IMR-90 (cell line): ENCODE data around the gene CPED1. TPM values are rescaled to one million over a fixed set of nuclear protein-coding genes. Genes with fewer than 3 reads are reported as not detected.
A peak's percentile ranks its signal among the peaks of the same experiment; 100 is the strongest.

Experiments used
- ATAC-seq: fragments of 200-7000 bp; cut with Tn5 transposase; 2 replicates; pipeline ENCODE4 v1.9.1; 2020; ENCODE audit warnings: low read depth, mild to moderate bottlenecking, moderate library complexity
- BruUV-seq: library from RNA; stranded (reverse); fragments of 400-500 nt; replicated peaks from 2 replicates; lab custom pipeline; 2021; lab: Mats Ljungman, UMichigan
- CTCF ChIA-PET: fragments of 300-600 bp; formaldehyde crosslinking; extraction: SDS; loops from one replicate; lab custom pipeline; 2021; ENCODE audit warnings: antibody characterized with exemption; lab: Yijun Ruan, JAX
- POLR2A ChIA-PET: fragments of 300-600 bp; sonication (Branson Sonifier 250); formaldehyde crosslinking; loops from one replicate; lab custom pipeline; 2022; ENCODE audit warnings: antibody characterized with exemption; ENCODE audit not compliant: unreplicated experiment; lab: Charles Lee
- DNase-seq: peaks from one replicate; pipeline ENCODE4 v3.0.0; 2013
- H2AFZ ChIP-seq: replicated peaks from 2 replicates; pipeline ENCODE3; 2013; ENCODE audit warnings: low read length, mild to moderate bottlenecking; ENCODE audit not compliant: poor library complexity
- H2AK5ac ChIP-seq: 2 replicates; pipeline ENCODE4 v1.6.1; 2013; ENCODE audit warnings: low read depth, low read length, inconsistent platforms
- H2AK9ac ChIP-seq: replicated peaks from 2 replicates; pipeline ENCODE3; 2013; ENCODE audit warnings: mild to moderate bottlenecking, low read depth, low read length, moderate library complexity; ENCODE audit not compliant: poor library complexity
- H2BK120ac ChIP-seq: 2 replicates; pipeline ENCODE4 v1.6.1; 2013; ENCODE audit warnings: low read depth, low read length, inconsistent platforms
- H2BK15ac ChIP-seq: 3 replicates; pipeline ENCODE4 v1.6.1; 2013; ENCODE audit warnings: low read depth, low read length, inconsistent platforms
- H2BK20ac ChIP-seq: 2 replicates; pipeline ENCODE4 v1.6.1; 2013; ENCODE audit warnings: low read depth, mild to moderate bottlenecking, inconsistent platforms, low read length, moderate library complexity
- H2BK5ac ChIP-seq: 2 replicates; pipeline ENCODE4 v1.6.1; 2013; ENCODE audit warnings: mild to moderate bottlenecking, low read depth, low read length, inconsistent platforms; ENCODE audit not compliant: poor library complexity, severe bottlenecking
- H3K14ac ChIP-seq: replicated peaks from 2 replicates; pipeline ENCODE4 v1.6.1; 2013; ENCODE audit warnings: low read depth, low read length, inconsistent platforms
- H3K18ac ChIP-seq: 2 replicates; pipeline ENCODE4 v1.6.1; 2013; ENCODE audit warnings: low read depth, low read length, control low read depth
- H3K23ac ChIP-seq: 2 replicates; pipeline ENCODE4 v1.6.1; 2013; ENCODE audit warnings: low read depth, low read length, inconsistent platforms
- H3K27ac ChIP-seq: 2 replicates; pipeline ENCODE4 v1.5.1; 2013; ENCODE audit warnings: mild to moderate bottlenecking, control low read depth, low read length; ENCODE audit not compliant: insufficient read depth
- H3K27me3 ChIP-seq: 2 replicates; pipeline ENCODE4 v1.6.1; 2013; ENCODE audit warnings: low read length; ENCODE audit not compliant: control insufficient read depth, insufficient read depth
- H3K36me3 ChIP-seq: 2 replicates; pipeline ENCODE4 v1.6.1; 2013; ENCODE audit warnings: low read length, mixed read lengths; ENCODE audit not compliant: control insufficient read depth, insufficient read depth
- H3K4ac ChIP-seq: 2 replicates; pipeline ENCODE4 v1.6.1; 2013; ENCODE audit warnings: low read depth, low read length, inconsistent platforms
- H3K4me1 ChIP-seq: 2 replicates; pipeline ENCODE4 v1.6.1; 2013; ENCODE audit warnings: low read length, mixed read lengths; ENCODE audit not compliant: control insufficient read depth, insufficient read depth
- H3K4me2 ChIP-seq: 2 replicates; pipeline ENCODE4 v1.6.1; 2013; ENCODE audit warnings: low read depth, mild to moderate bottlenecking, control low read depth, low read length, moderate library complexity
- H3K4me3 ChIP-seq: 2 replicates; pipeline ENCODE4 v1.5.1; 2013; ENCODE audit warnings: low read depth, mild to moderate bottlenecking, control low read depth, low read length, moderate library complexity; ENCODE audit not compliant: insufficient read depth
- H3K56ac ChIP-seq: 2 replicates; pipeline ENCODE4 v1.6.1; 2013; ENCODE audit warnings: low read length, inconsistent platforms; ENCODE audit not compliant: insufficient read depth; ENCODE audit errors: extremely low read depth
- H3K79me1 ChIP-seq, 2 experiments: 2 replicates each; pipeline ENCODE4 v1.6.1; 2013; ENCODE audit warnings: low read length in 2 of 2, inconsistent platforms in 1 of 2, low read depth in 1 of 2
- H3K9ac ChIP-seq: 2 replicates; pipeline ENCODE4 v1.6.1; 2013; ENCODE audit warnings: low read depth, low read length, control low read depth
- H3K9me1 ChIP-seq: 2 replicates; pipeline ENCODE4 v1.6.1; 2013; ENCODE audit warnings: low read length, inconsistent platforms; ENCODE audit not compliant: insufficient read depth
- H3K9me3 ChIP-seq: 2 replicates; pipeline ENCODE4 v1.6.1; 2013; ENCODE audit warnings: low read length; ENCODE audit not compliant: control insufficient read depth, insufficient read depth
- H4K20me1 ChIP-seq: 2 replicates; pipeline ENCODE4 v1.6.1; 2013; ENCODE audit warnings: low read length, inconsistent platforms; ENCODE audit not compliant: insufficient read depth
- H4K5ac ChIP-seq: 2 replicates; pipeline ENCODE4 v1.6.1; 2013; ENCODE audit warnings: mild to moderate bottlenecking, low read depth, low read length, control low read depth
- H4K8ac ChIP-seq, 2 experiments: 2 replicates each; pipeline ENCODE4 v1.6.1; 2013; ENCODE audit warnings: low read depth in 2 of 2, low read length in 2 of 2, control low read depth in 1 of 2, inconsistent platforms in 1 of 2
- H4K91ac ChIP-seq: 2 replicates; pipeline ENCODE4 v1.6.1; 2013; ENCODE audit warnings: low read depth, low read length, inconsistent platforms; ENCODE audit not compliant: insufficient read depth
- MAFK ChIP-seq: IDR thresholded peaks from 2 replicates; pipeline ENCODE4 v1.6.1; 2012; ENCODE audit warnings: low read depth, low read length, improper control_type of control experiment
- MXI1 ChIP-seq: IDR thresholded peaks from 2 replicates; pipeline ENCODE4 v1.6.1; 2012; ENCODE audit warnings: low read depth, mild to moderate bottlenecking, low read length, moderate library complexity, borderline replicate concordance
- WGBS, 2 experiments: methylation state at CpG; one replicate each; pipeline versions ENCODE4 v1.1.5 to v1.1.7; 2013; ENCODE audit warnings: missing lambda C conversion rate in 2 of 2; ENCODE audit not compliant: insufficient read length in 1 of 2; ENCODE audit errors: extremely low coverage in 2 of 2; 5-methylcytosine and 5-hydroxymethylcytosine counted together
- dilution Hi-C: fragments of 300-500 bp; cut with HindIII; formaldehyde crosslinking; loops from one replicate; pipeline ENCODE4 v1.14.3; 2018; ENCODE audit warnings: low sequenced_read_pairs; ENCODE audit not compliant: unreplicated experiment
- in situ Hi-C: fragments of 300-500 bp; cut with MboI; formaldehyde crosslinking; loops from 3 replicates; pipeline ENCODE4 v1.14.3; 2019; ENCODE audit warnings: low sequenced_read_pairs, inconsistent platforms, mixed read lengths
- intact Hi-C: fragments of 100-400 bp; cut with micrococcal nuclease; formaldehyde crosslinking; loops from 2 replicates; pipeline ENCODE4 v1.10.0; 2022
- polyA plus RNA-seq, 3 experiments: library from polyadenylated mRNA; depleted of rRNA; stranded (reverse); fragments of >200 nt; gene quantifications; 2 replicates each; pipeline ENCODE4 v1.2.3, GENCODE V29; 2012; ENCODE audit warnings: low replicate concordance in 1 of 3
- total RNA-seq: library from RNA; depleted of rRNA; stranded (reverse); fragments of >200 nt; gene quantifications from 2 replicates; pipeline ENCODE4 v1.2.3, GENCODE V29; 2012

The CPED1 gene
- total and polyA plus RNA-seq, 2 of the 4 experiments (the other 2 are of a cell fraction), result 31.2 to 96.8 TPM

- Histone ChIP-seq H3K4me3 (no peak overlapping the region), H3K14ac (no peak overlapping the region), H3K4me2 (no peak overlapping the region), H2AFZ (no peak overlapping the region), H3K4me1 (no peaks in the 10 kb centered on the region), H3K56ac (no peak overlapping the region), H2AK9ac (no peak overlapping the region), H3K18ac (no peak overlapping the region), H3K9ac (no peak overlapping the region), H2AK5ac (no peak overlapping the region), H3K9me3 (no peaks in the 10 kb centered on the region), H2BK15ac (no peak overlapping the region), H3K23ac (no peak overlapping the region), H4K20me1 (no peaks in the 10 kb centered on the region), H3K9me1 (no peaks in the 10 kb centered on the region), H3K4ac (no peak overlapping the region), H4K8ac (no peak overlapping the region), H3K27me3 (no peaks in the 10 kb centered on the region; the same call in 1 of the 2 replicates), H2BK120ac (no peak overlapping the region), H4K91ac (no peak overlapping the region), H2BK20ac (no peak overlapping the region), H3K36me3 (no peaks in the 10 kb centered on the region), H4K5ac (no peak overlapping the region), H3K79me1 (no peaks in the 10 kb centered on the region), H3K27ac (no peak overlapping the region), H2BK5ac (no peak overlapping the region)
- dilution Hi-C loops (no loop called here), in situ Hi-C loops (no loop called here), intact Hi-C loops (no loop called here)
- ATAC-seq (no peak), DNase-seq (no peak)
- CTCF ChIA-PET, result no interaction called here
- BruUV-seq, result no TSS peak
- TF ChIP-seq MXI1 (no peak), MAFK (peak; percentile 44)
- WGBS, 2 experiments, result no CpG with 5 or more reads among the region's 3 CpGs
- POLR2A ChIA-PET, result no interaction called here
These were observed 333.9 kb downstream of the CPED1 start for GRCh38 chr7:121322460-121322859.
